ENCODE measurements around the gene TMEM217. TPM values are rescaled to one million over a fixed set of nuclear protein-coding genes. Genes with fewer than 3 reads are reported as not detected.
A peak's percentile ranks its signal among the peaks of the same experiment; 100 is the strongest.

TMEM217 gene
- polyA plus RNA-seq, 1 experiment: 7.7 TPM

GRCh38 chr6:37212268-37212667 lies 45.7 kb downstream of the TMEM217 start:
- Histone ChIP-seq H3K9me3 (ENCODE audit: control insufficient read depth, insufficient read depth, low read length) (no peaks in the 10 kb centered on the region), H3K4me3 (ENCODE audit: low read depth, low read length) (no peak overlapping the region), H3K27me3 (ENCODE audit: control insufficient read depth, insufficient read depth, low read length) (no peaks in the 10 kb centered on the region), H3K27ac (ENCODE audit: low read depth, low read length) (no peak overlapping the region)
- no peak for DNase-seq (ENCODE audit: low read depth, low spot score)
- CTCF ChIA-PET: interaction anchor here (2.4 to 20.3 kb wide), 2 partner anchors 188 to 446 kb away, joined by 10 to 597 read pairs; no protein-coding TSS in a partner anchor
- POLR2A ChIA-PET: no interaction called here
- TF ChIP-seq CTCF (IDR thresholded peaks at IDR 0.05; ENCODE audit: low read depth, low read length): no peak

GRCh38 chr6:37210313-37210968 lies 47.5 kb downstream of the TMEM217 start:
- no peaks in the 10 kb centered on the region for H3K9me3 ChIP-seq (ENCODE audit: control insufficient read depth, insufficient read depth, low read length)
- peak; percentile 72 for DNase-seq (ENCODE audit: low read depth, low spot score)
- ChIA-PET CTCF (interaction anchor here (0.6 to 20.3 kb wide), 35 partner anchors 10 to 444 kb away, joined by 3 to 597 read pairs (median 4); partner anchors contain the start of genes C6orf89 and PIM1), POLR2A (interaction anchor here (0.6 to 1.3 kb wide), 5 partner anchors 38 to 325 kb away, joined by 3 to 8 read pairs (median 3); no protein-coding TSS in a partner anchor)
- no peak overlapping the region for H3K4me3 ChIP-seq (ENCODE audit: low read depth, low read length)
- H3K27me3 ChIP-seq (ENCODE audit: control insufficient read depth, insufficient read depth, low read length): no peaks in the 10 kb centered on the region
- no peak overlapping the region for H3K27ac ChIP-seq (ENCODE audit: low read depth, low read length)
- TF ChIP-seq CTCF (IDR thresholded peaks at IDR 0.05; ENCODE audit: low read depth, low read length): peak; percentile 96

GRCh38 chr6:37209461-37210205 lies 48.3 kb downstream of the TMEM217 start:
- CTCF ChIA-PET: interaction anchor here (0.6 to 20.3 kb wide), 41 partner anchors 10 to 450 kb away, joined by 3 to 597 read pairs (median 4); partner anchors contain the start of genes C6orf89 and PIM1
- H3K27ac ChIP-seq (ENCODE audit: low read depth, low read length): no peak overlapping the region
- POLR2A ChIA-PET: interaction anchor here (0.7 to 1.3 kb wide), 4 partner anchors 159 to 324 kb away, joined by 3 to 8 read pairs (median 4); no protein-coding TSS in a partner anchor
- no peaks in the 10 kb centered on the region for H3K9me3 ChIP-seq (ENCODE audit: control insufficient read depth, insufficient read depth, low read length)
- TF ChIP-seq CTCF (IDR thresholded peaks at IDR 0.05; ENCODE audit: low read depth, low read length): no peak
- no peaks in the 10 kb centered on the region for H3K27me3 ChIP-seq (ENCODE audit: control insufficient read depth, insufficient read depth, low read length)
- no peak overlapping the region for H3K4me3 ChIP-seq (ENCODE audit: low read depth, low read length)
- no peak for DNase-seq (ENCODE audit: low read depth, low spot score)

GRCh38 chr6:37208793-37209192 lies 49.2 kb downstream of the TMEM217 start:
- Histone ChIP-seq H3K27ac (ENCODE audit: low read depth, low read length) (no peak overlapping the region), H3K27me3 (ENCODE audit: control insufficient read depth, insufficient read depth, low read length) (no peaks in the 10 kb centered on the region), H3K9me3 (ENCODE audit: control insufficient read depth, insufficient read depth, low read length) (no peaks in the 10 kb centered on the region), H3K4me3 (ENCODE audit: low read depth, low read length) (no peak overlapping the region)
- TF ChIP-seq CTCF (IDR thresholded peaks at IDR 0.05; ENCODE audit: low read depth, low read length): no peak
- POLR2A ChIA-PET: no interaction called here
- CTCF ChIA-PET: interaction anchor here (0.8 to 20.3 kb wide), 14 partner anchors 12 to 443 kb away, joined by 3 to 597 read pairs (median 6); partner anchors contain the start of genes C6orf89 and PIM1
- DNase-seq (ENCODE audit: low read depth, low spot score): no peak

Data from AG04450 (cell line).